Loucy (cell line): ENCODE data around the gene USP25.

Experiments
- H2AFZ ChIP-seq: fragments of 200-600 bp; sonication (generic); 2 replicates; pipeline ENCODE4 v1.6.0; 2016; ENCODE audit warnings: antibody characterized with exemption, mild to moderate bottlenecking, low read length, moderate library complexity
- H3F3A ChIP-seq: fragments of 200-600 bp; 2 replicates; pipeline ENCODE4 v1.6.0; 2016; ENCODE audit warnings: antibody characterized with exemption, low read depth, mild to moderate bottlenecking
- H3K27me3 ChIP-seq: fragments of 200-600 bp; sonication (generic); 2 replicates; pipeline ENCODE4 v1.6.1; 2014; ENCODE audit warnings: low read length, mild to moderate bottlenecking; ENCODE audit not compliant: insufficient read depth, poor library complexity, severe bottlenecking
- H3K36me3 ChIP-seq: fragments of 200-600 bp; sonication (generic); 2 replicates; pipeline ENCODE4 v1.6.1; 2016; ENCODE audit warnings: low read length; ENCODE audit not compliant: insufficient read depth
- H3K4me1 ChIP-seq: fragments of 200-600 bp; sonication (generic); 2 replicates; pipeline ENCODE4 v1.5.1; 2014; ENCODE audit warnings: low read length, mild to moderate bottlenecking; ENCODE audit not compliant: insufficient read depth, poor library complexity, severe bottlenecking
- H3K4me2 ChIP-seq: fragments of 200-600 bp; sonication (generic); 2 replicates; pipeline ENCODE4 v1.6.0; 2014; ENCODE audit warnings: antibody characterized with exemption, low read length, low read depth, mild to moderate bottlenecking; ENCODE audit not compliant: poor library complexity, severe bottlenecking
- H3K4me3 ChIP-seq: fragments of 200-600 bp; sonication (generic); 2 replicates; pipeline ENCODE4 v1.5.1; 2014; ENCODE audit warnings: low read length, mild to moderate bottlenecking, mixed read lengths; ENCODE audit not compliant: poor library complexity, severe bottlenecking
- H3K79me2 ChIP-seq: fragments of 200-600 bp; sonication (generic); 2 replicates; pipeline ENCODE4 v1.6.1; 2014; ENCODE audit warnings: low read length; ENCODE audit not compliant: insufficient read depth
- H3K9ac ChIP-seq: fragments of 200-600 bp; sonication (generic); 2 replicates; pipeline ENCODE4 v1.6.0; 2014; ENCODE audit warnings: mild to moderate bottlenecking, low read depth, low read length, moderate library complexity; ENCODE audit not compliant: poor library complexity, severe bottlenecking
- H3K9me2 ChIP-seq: fragments of 200-600 bp; sonication (generic); replicated peaks from 2 replicates; pipeline ENCODE4 v1.6.1; 2016; ENCODE audit warnings: low read depth, low read length, mixed read lengths
- H3K9me3 ChIP-seq: fragments of 200-600 bp; sonication (generic); 2 replicates; pipeline ENCODE4 v1.6.1; 2014; ENCODE audit warnings: mild to moderate bottlenecking, antibody characterized with exemption, low read length, low read depth; ENCODE audit not compliant: insufficient read depth
- H4K20me1 ChIP-seq: fragments of 200-600 bp; sonication (generic); 2 replicates; pipeline ENCODE4 v1.6.0; 2014; ENCODE audit warnings: antibody characterized with exemption, low read length, mild to moderate bottlenecking; ENCODE audit not compliant: insufficient read depth, poor library complexity, severe bottlenecking
- EZH2phosphoT487 ChIP-seq: fragments of 200-600 bp; IDR thresholded peaks from 2 replicates; pipeline ENCODE4 v1.6.1; 2018; ENCODE audit warnings: antibody characterized with exemption, mild to moderate bottlenecking, moderate library complexity, borderline replicate concordance
- TF ChIP-seq, protein P1 (sequence below): fragments of 200-600 bp; sonication (generic); conservative IDR thresholded peaks from 2 replicates; pipeline ENCODE4 v1.5.1; 2014; ENCODE audit warnings: mild to moderate bottlenecking, antibody characterized with exemption, low read length

The USP25 gene, protein sequence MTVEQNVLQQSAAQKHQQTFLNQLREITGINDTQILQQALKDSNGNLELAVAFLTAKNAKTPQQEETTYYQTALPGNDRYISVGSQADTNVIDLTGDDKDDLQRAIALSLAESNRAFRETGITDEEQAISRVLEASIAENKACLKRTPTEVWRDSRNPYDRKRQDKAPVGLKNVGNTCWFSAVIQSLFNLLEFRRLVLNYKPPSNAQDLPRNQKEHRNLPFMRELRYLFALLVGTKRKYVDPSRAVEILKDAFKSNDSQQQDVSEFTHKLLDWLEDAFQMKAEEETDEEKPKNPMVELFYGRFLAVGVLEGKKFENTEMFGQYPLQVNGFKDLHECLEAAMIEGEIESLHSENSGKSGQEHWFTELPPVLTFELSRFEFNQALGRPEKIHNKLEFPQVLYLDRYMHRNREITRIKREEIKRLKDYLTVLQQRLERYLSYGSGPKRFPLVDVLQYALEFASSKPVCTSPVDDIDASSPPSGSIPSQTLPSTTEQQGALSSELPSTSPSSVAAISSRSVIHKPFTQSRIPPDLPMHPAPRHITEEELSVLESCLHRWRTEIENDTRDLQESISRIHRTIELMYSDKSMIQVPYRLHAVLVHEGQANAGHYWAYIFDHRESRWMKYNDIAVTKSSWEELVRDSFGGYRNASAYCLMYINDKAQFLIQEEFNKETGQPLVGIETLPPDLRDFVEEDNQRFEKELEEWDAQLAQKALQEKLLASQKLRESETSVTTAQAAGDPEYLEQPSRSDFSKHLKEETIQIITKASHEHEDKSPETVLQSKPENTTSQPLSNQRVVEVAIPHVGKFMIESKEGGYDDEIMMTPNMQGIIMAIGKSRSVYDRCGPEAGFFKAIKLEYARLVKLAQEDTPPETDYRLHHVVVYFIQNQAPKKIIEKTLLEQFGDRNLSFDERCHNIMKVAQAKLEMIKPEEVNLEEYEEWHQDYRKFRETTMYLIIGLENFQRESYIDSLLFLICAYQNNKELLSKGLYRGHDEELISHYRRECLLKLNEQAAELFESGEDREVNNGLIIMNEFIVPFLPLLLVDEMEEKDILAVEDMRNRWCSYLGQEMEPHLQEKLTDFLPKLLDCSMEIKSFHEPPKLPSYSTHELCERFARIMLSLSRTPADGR

GRCh38 chr21:15729674-15730483, at the start of gene USP25:
Gene USP25, plus strand, starts transcription at chr21:15729982. Its CDS starts 412 bp downstream, at chr21:15730394.
- peaks cover 40% of the 10 kb centered on the region for H3K79me2 ChIP-seq
- H3K9ac ChIP-seq = peak within 1 kb of the TSS; percentile 77
- H3F3A ChIP-seq = 0 out of 2 replicates have a peak, but pooled peaks cover 4% of the 10 kb centered on the region
- peaks cover 36% of the 10 kb centered on the region for H4K20me1 ChIP-seq
- TF ChIP-seq, protein P1, sequence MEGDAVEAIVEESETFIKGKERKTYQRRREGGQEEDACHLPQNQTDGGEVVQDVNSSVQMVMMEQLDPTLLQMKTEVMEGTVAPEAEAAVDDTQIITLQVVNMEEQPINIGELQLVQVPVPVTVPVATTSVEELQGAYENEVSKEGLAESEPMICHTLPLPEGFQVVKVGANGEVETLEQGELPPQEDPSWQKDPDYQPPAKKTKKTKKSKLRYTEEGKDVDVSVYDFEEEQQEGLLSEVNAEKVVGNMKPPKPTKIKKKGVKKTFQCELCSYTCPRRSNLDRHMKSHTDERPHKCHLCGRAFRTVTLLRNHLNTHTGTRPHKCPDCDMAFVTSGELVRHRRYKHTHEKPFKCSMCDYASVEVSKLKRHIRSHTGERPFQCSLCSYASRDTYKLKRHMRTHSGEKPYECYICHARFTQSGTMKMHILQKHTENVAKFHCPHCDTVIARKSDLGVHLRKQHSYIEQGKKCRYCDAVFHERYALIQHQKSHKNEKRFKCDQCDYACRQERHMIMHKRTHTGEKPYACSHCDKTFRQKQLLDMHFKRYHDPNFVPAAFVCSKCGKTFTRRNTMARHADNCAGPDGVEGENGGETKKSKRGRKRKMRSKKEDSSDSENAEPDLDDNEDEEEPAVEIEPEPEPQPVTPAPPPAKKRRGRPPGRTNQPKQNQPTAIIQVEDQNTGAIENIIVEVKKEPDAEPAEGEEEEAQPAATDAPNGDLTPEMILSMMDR = no peak
- TF ChIP-seq EZH2phosphoT487 = no peak
- no peaks in the 10 kb centered on the region for H3K36me3 ChIP-seq
- H3K4me1 ChIP-seq = peaks cover 34% of the 10 kb centered on the region
- H2AFZ ChIP-seq = peak within 1 kb of the TSS; percentile 77
- H3K27me3 ChIP-seq = no peaks in the 10 kb centered on the region
- H3K9me2 ChIP-seq = no peaks in the 10 kb centered on the region
- H3K4me3 ChIP-seq = peak within 1 kb of the TSS; percentile 92
- H3K4me2 ChIP-seq = peak within 1 kb of the TSS; percentile 95
- no peaks in the 10 kb centered on the region for H3K9me3 ChIP-seq

GRCh38 chr21:15682186-15682895, 47.4 kb upstream of the USP25 start:
- H3K27me3 ChIP-seq = peaks cover 28% of the 10 kb centered on the region
- no peaks in the 10 kb centered on the region for H3K9me3 ChIP-seq
- no peak overlapping the region for H3K9ac ChIP-seq
- peak overlapping the region; percentile 81; the same call in 1 of the 2 replicates for H2AFZ ChIP-seq
- H3K9me2 ChIP-seq = no peaks in the 10 kb centered on the region
- H3K4me3 ChIP-seq = no peak overlapping the region
- no peaks in the 10 kb centered on the region for H3K79me2 ChIP-seq
- TF ChIP-seq, protein P1 = no peak
- no peak for TF ChIP-seq EZH2phosphoT487
- peak overlapping the region; percentile 35 for H3K4me2 ChIP-seq
- no peaks in the 10 kb centered on the region for H4K20me1 ChIP-seq
- peaks cover 8% of the 10 kb centered on the region for H3K4me1 ChIP-seq
- no peaks in the 10 kb centered on the region for H3K36me3 ChIP-seq
- no peaks in the 10 kb centered on the region for H3F3A ChIP-seq
